Measurements from ENCODE around the gene HOXB8.
A peak's percentile ranks its signal among the peaks of the same experiment; 100 is the strongest.

The HOXB8 gene

DNA sequence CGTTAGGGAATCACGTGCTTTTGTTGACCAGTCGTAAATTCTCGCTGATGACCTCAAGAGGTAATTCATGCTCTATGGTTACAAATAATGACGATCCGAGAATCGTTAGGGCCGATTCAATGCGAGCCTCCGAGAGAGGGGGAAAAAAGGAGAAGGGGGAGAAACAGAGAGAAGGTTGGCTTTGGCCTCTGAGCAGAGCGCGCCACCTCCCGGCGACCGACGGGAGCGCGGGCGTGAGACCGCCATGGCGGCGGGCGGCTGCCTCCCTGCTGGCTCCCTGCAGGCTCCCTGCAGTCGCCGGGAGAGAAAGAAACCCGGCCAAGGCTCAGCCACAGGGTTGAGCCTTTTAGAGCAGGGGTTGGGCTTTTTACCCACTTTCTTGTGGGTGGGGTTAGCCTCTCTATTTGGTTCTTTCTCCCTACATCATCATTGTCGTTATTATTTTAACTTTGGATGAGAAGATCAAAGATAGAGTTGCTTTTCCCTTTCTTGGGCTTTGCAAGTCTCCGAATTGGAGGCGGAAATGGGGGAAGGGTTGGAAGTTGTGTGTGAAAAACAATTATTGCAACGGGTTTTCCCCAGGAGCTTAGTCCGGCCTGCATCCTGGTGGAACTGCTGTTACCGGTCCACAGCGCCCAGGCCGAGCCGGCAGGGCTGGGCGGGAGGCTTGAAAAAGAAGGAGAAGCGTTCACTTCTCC lies 21.1 kb downstream of the HOXB8 start:
- ATAC-seq = peak; percentile 89
- TF ChIP-seq ZFP30 (CRISPR knock-in tag; IDR thresholded peaks at IDR 0.05) (no peak), ARNTL (CRISPR knock-in tag; IDR thresholded peaks at IDR 0.05; ENCODE audit: borderline replicate concordance, low read depth) (no peak), GLIS3 (CRISPR knock-in tag; IDR thresholded peaks at IDR 0.05) (no peak), BACH2 (CRISPR knock-in tag; IDR thresholded peaks at IDR 0.05; ENCODE audit: borderline replicate concordance) (no peak), ESRRG (CRISPR knock-in tag; IDR thresholded peaks at IDR 0.05) (no peak), CSDC2 (CRISPR knock-in tag; IDR thresholded peaks at IDR 0.05) (no peak), TCF4 (CRISPR knock-in tag; IDR thresholded peaks at IDR 0.05; ENCODE audit: borderline replicate concordance) (no peak), TOX (CRISPR knock-in tag; IDR thresholded peaks at IDR 0.05; ENCODE audit: borderline replicate concordance) (no peak), PPARA (CRISPR knock-in tag; IDR thresholded peaks at IDR 0.05; ENCODE audit: borderline replicate concordance) (no peak), CSRNP3 (CRISPR knock-in tag; IDR thresholded peaks at IDR 0.05) (no peak), ZNF8 (CRISPR knock-in tag; IDR thresholded peaks at IDR 0.05) (no peak), OSR1 (CRISPR knock-in tag; IDR thresholded peaks at IDR 0.05) (no peak), PATZ1 (CRISPR knock-in tag; IDR thresholded peaks at IDR 0.05; ENCODE audit: borderline replicate concordance) (no peak), ZFP3 (CRISPR knock-in tag; IDR thresholded peaks at IDR 0.05) (no peak)
- TF ChIP-seq, protein P1, sequence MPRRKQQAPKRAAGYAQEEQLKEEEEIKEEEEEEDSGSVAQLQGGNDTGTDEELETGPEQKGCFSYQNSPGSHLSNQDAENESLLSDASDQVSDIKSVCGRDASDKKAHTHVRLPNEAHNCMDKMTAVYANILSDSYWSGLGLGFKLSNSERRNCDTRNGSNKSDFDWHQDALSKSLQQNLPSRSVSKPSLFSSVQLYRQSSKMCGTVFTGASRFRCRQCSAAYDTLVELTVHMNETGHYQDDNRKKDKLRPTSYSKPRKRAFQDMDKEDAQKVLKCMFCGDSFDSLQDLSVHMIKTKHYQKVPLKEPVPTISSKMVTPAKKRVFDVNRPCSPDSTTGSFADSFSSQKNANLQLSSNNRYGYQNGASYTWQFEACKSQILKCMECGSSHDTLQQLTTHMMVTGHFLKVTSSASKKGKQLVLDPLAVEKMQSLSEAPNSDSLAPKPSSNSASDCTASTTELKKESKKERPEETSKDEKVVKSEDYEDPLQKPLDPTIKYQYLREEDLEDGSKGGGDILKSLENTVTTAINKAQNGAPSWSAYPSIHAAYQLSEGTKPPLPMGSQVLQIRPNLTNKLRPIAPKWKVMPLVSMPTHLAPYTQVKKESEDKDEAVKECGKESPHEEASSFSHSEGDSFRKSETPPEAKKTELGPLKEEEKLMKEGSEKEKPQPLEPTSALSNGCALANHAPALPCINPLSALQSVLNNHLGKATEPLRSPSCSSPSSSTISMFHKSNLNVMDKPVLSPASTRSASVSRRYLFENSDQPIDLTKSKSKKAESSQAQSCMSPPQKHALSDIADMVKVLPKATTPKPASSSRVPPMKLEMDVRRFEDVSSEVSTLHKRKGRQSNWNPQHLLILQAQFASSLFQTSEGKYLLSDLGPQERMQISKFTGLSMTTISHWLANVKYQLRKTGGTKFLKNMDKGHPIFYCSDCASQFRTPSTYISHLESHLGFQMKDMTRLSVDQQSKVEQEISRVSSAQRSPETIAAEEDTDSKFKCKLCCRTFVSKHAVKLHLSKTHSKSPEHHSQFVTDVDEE (CRISPR knock-in tag; IDR thresholded peaks at IDR 0.05) = no peak
- TF ChIP-seq, protein P2, sequence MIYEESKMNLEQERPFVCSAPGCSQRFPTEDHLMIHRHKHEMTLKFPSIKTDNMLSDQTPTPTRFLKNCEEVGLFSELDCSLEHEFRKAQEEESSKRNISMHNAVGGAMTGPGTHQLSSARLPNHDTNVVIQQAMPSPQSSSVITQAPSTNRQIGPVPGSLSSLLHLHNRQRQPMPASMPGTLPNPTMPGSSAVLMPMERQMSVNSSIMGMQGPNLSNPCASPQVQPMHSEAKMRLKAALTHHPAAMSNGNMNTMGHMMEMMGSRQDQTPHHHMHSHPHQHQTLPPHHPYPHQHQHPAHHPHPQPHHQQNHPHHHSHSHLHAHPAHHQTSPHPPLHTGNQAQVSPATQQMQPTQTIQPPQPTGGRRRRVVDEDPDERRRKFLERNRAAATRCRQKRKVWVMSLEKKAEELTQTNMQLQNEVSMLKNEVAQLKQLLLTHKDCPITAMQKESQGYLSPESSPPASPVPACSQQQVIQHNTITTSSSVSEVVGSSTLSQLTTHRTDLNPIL (CRISPR knock-in tag; IDR thresholded peaks at IDR 0.05; ENCODE audit: low read depth) = no peak

- no peak for TF ChIP-seq ZNF565 (CRISPR knock-in tag; conservative IDR thresholded peaks at IDR 0.05; ENCODE audit: low read depth)
- no peak for TF ChIP-seq ZC3H10 (CRISPR knock-in tag; IDR thresholded peaks at IDR 0.05)
- TF ChIP-seq, protein P1 (CRISPR knock-in tag; IDR thresholded peaks at IDR 0.05) = peak; percentile 99
- TF ChIP-seq CSDC2 (CRISPR knock-in tag; IDR thresholded peaks at IDR 0.05) = peak; percentile 98; the same call in 1 of the 2 replicates
- peak; percentile 7; the same call in 2 of the 3 replicates for ATAC-seq
Measured at GRCh38 chr17:48593126-48593829, 21.8 kb downstream of the HOXB8 start, which contains the start of gene HOXB5. HOXB5 (minus strand) TSS chr17:48593779; CDS start chr17:48593682, 97 bp downstream.

Measured in SK-N-SH treated with all-trans-retinoic acid at 6 μM for 48 hours (cell line).